Measurements from ENCODE around the gene OSGIN1. TPM values are rescaled to one million over a fixed set of nuclear protein-coding genes. Genes with fewer than 3 reads are reported as not detected.

The OSGIN1 gene
- total RNA-seq, 1 experiment from 2014 or later: 14.5 TPM

- in situ Hi-C loops (cut with HindIII; ENCODE audit: low sequenced_read_pairs): no loop called here
- peak; percentile 66 for DNase-seq (ENCODE audit: low spot score)
Observed at GRCh38 chr16:83967091-83967490, 14.1 kb downstream of the OSGIN1 start.

- DNase-seq (ENCODE audit: low spot score): peak; percentile 30
- in situ Hi-C loops (cut with HindIII; ENCODE audit: low sequenced_read_pairs): no loop called here
Observed at GRCh38 chr16:83967838-83968305, 14.8 kb downstream of the OSGIN1 start, which contains the start of gene NECAB2. NECAB2 (plus strand) TSS chr16:83968244; CDS start chr16:83968649, 405 bp downstream.

GRCh38 chr16:83968306-83968851 lies 15.3 kb downstream of the OSGIN1 start:
- DNase-seq (ENCODE audit: low spot score): no peak
- in situ Hi-C loops (cut with HindIII; ENCODE audit: low sequenced_read_pairs): no loop called here

GRCh38 chr16:83968891-83969649 lies 16.0 kb downstream of the OSGIN1 start:
- in situ Hi-C loops (cut with HindIII; ENCODE audit: low sequenced_read_pairs): no loop called here
- no peak for DNase-seq (ENCODE audit: low spot score)

GRCh38 chr16:83969771-83970429 lies 16.9 kb downstream of the OSGIN1 start:
- no peak for DNase-seq (ENCODE audit: low spot score)
- in situ Hi-C loops (cut with HindIII; ENCODE audit: low sequenced_read_pairs): no loop called here

- no peak for DNase-seq (ENCODE audit: low spot score)
- in situ Hi-C loops (cut with HindIII; ENCODE audit: low sequenced_read_pairs): no loop called here
Observed at GRCh38 chr16:83970430-83970815, 17.4 kb downstream of the OSGIN1 start.

- DNase-seq (ENCODE audit: low spot score): no peak
- in situ Hi-C loops (cut with HindIII; ENCODE audit: low sequenced_read_pairs): no loop called here
Observed at GRCh38 chr16:83971165-83972130, 18.4 kb downstream of the OSGIN1 start.

- no peak for DNase-seq (ENCODE audit: low spot score)
- in situ Hi-C loops (cut with HindIII; ENCODE audit: low sequenced_read_pairs): no loop called here
Observed at GRCh38 chr16:83972256-83973008, 19.4 kb downstream of the OSGIN1 start.

- in situ Hi-C loops (cut with HindIII; ENCODE audit: low sequenced_read_pairs): no loop called here
- no peak for DNase-seq (ENCODE audit: low spot score)
Observed at GRCh38 chr16:83973077-83973476, 20.0 kb downstream of the OSGIN1 start.

GRCh38 chr16:83973581-83974385 lies 20.7 kb downstream of the OSGIN1 start:
- DNase-seq (ENCODE audit: low spot score): no peak
- in situ Hi-C loops (cut with HindIII; ENCODE audit: low sequenced_read_pairs): no loop called here

GRCh38 chr16:83974475-83974874 lies 21.4 kb downstream of the OSGIN1 start:
- in situ Hi-C loops (cut with HindIII; ENCODE audit: low sequenced_read_pairs): no loop called here
- no peak for DNase-seq (ENCODE audit: low spot score)

GRCh38 chr16:83975590-83976260 lies 22.7 kb downstream of the OSGIN1 start:
- in situ Hi-C loops (cut with HindIII; ENCODE audit: low sequenced_read_pairs): loop anchor here (5.0 kb wide), 1 partner anchor 92 kb away; no protein-coding TSS in a partner anchor

GRCh38 chr16:83977056-83977815 lies 24.2 kb downstream of the OSGIN1 start:
- no peak for DNase-seq (ENCODE audit: low spot score)
- in situ Hi-C loops (cut with HindIII; ENCODE audit: low sequenced_read_pairs): loop anchor here (5.0 kb wide), 1 partner anchor 90 kb away; no protein-coding TSS in a partner anchor

More at GRCh38 chr16:83975590-83976260, 22.7 kb downstream of the OSGIN1 start:
- no peak for DNase-seq (ENCODE audit: low spot score)

- in situ Hi-C loops (cut with HindIII; ENCODE audit: low sequenced_read_pairs): loop anchor here (5.0 kb wide), 1 partner anchor 89 kb away; no protein-coding TSS in a partner anchor
- DNase-seq (ENCODE audit: low spot score): no peak
Observed at GRCh38 chr16:83978401-83978904, 25.4 kb downstream of the OSGIN1 start.

- no peak for DNase-seq (ENCODE audit: low spot score)
- in situ Hi-C loops (cut with HindIII; ENCODE audit: low sequenced_read_pairs): loop anchor here (5.0 kb wide), 1 partner anchor 88 kb away; no protein-coding TSS in a partner anchor
Observed at GRCh38 chr16:83979441-83979840, 26.4 kb downstream of the OSGIN1 start.

- in situ Hi-C loops (cut with HindIII; ENCODE audit: low sequenced_read_pairs): no loop called here
- no peak for DNase-seq (ENCODE audit: low spot score)
Observed at GRCh38 chr16:83980794-83981193, 27.8 kb downstream of the OSGIN1 start.
